Iris pigment epithelial cell (primary cell): ENCODE measurements around the gene COL5A1.

Experiments used
- DNase-seq: peaks from one replicate; pipeline ENCODE4 v3.0.0-alpha.2; 2011; ENCODE audit warnings: low read depth

Gene COL5A1

DNA sequence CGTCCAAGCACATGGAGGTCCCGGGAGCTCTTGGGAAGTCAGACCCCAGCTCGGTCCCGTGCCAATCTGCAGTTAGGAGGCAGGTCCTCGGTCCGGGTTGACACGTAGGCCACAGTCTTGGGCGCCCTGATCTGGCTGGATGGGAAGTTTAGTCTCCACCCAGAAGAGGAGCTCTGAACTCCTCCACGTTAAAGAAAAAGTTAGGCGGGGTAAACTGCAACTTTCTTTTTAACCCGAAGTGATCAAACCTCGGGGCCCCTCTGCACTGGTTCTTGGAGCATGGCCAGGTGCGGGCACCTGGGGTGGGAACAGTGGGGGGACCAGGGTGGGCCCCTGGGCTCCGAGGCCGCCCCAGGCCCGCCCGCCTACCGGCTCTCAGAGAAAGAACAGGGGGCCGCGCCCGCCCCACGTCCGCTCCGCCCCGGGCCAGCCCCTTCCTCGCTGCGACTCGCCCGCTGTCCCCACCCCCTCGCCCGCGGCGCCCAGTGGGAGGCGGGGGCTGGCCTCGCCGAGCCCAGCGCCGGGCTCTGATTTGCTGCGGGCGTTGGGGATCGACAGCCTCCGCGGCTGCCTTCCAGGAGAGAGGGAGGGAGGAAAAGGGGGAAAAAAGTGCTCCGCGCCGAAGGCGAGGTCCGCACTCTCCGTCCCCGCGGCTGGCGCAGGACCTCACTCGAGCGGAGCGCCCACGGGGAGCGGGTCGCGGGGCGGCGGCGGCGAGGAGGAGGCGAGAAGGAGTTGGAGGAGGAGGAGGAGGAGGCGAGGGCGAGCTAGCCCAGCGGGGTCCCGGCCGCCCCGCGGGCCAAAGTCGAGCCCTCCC lies at the start of gene COL5A1:
COL5A1 (plus strand) TSS at position 631 of the 817 bp plus-strand sequence. CDS start 385 bp downstream, outside the sequence.
- DNase-seq = peak; percentile 95

GRCh38 chr9:134592018-134592818 lies 49.4 kb upstream of the COL5A1 start:
- DNase-seq = peak; percentile 86

DNA sequence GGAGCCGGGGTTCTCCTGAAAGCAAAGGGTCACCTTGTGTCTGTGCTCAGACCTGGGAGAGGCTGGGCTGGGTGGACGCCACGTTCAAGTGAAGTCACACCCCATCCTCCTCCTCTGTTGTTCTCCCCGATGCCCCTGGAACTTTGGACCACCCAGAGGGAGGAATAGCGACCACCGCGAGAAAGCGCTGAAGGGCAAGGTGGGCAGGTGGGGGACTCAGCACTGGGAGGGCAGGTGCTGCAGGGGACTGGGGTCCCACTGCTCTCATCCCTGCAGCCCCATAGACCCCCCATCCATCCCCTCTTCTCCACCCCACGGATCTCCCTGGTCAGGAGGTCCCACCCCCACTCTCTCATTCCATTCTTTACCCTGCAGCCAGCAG lies 48.8 kb upstream of the COL5A1 start:
- no peak for DNase-seq

DNA sequence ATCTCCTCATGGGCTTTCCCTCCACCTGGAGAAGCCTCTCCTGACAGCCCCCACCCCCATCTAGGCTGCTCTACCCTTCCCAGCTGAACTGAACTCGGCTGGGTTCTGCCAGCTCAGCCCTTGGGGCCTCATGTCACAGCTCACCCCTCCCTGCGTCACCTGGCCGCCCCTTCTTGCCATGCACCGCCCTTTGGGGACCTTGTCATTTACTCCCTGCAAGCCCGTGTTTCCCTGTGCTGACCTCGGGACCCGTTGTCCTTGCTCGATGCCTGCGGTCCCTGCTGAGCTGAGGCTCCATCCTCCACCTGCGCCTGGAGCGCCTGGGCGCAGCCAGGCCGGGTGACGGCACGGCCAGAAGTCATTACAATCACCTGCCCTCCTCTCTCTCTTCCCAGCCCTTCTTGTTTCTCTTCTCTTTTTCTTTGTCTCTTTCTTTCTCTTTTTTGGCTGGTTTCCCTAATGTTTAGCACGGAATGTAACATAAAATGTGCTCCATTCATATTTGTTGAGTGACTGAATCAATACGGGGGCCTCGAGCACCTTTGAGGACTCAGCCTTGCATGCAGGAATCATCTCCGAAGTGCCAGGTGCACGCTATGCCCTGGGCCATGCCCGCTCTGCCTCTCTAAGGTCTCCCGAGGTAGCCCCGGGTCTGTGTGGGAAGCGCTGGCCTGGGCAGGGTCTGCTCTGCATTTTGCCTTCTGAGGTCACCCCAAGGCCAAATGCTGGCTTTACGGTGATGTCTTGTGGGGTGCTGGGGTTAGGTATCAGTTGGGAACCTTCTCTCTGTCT lies 48.1 kb upstream of the COL5A1 start:
- DNase-seq = no peak

GRCh38 chr9:134594078-134594941 lies 47.3 kb upstream of the COL5A1 start:
- no peak for DNase-seq

- DNase-seq = no peak
These were observed 46.6 kb upstream of the COL5A1 start for GRCh38 chr9:134595014-134595413.

DNA sequence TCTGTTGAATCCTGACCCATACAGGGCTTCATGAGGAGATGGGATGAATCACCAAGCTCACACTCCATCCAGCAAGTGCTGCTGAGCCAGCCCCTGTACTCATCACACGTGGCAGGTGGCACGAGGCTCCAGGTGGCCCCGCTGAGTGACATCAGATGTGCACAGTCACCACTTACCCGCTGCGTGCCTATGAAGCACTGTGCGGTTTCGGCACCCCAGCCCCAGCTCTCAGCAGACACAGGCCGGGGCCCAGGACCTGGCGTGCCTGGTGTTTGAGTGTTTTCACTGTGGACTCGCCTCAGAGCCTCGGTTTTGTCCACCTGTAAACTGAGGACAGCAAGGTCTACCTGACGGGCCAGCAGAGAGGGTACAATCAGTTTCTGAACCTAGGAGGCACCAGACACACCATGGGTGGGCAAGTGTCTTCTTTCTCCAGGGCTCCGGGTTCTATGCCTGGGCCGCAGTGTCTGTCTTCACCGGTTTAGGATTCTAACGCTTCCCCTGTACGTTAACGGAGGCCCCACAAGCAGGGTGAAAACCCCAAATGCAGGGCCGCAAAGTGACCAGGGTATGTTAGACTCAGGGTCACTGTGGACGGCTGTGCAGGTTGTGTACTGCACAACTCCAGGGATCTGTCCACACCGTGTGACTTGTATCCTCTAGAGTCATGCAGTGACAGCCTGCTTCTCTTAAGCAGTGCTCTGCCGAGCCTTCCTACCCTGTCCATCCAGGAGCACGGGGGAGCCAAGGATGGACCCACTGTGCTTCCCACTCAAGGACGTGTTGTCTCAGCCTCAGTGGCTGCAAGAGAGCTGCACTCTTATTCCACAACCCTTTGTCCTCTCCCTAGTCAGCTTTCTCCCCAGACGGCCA lies 44.3 kb upstream of the COL5A1 start:
- DNase-seq = no peak

DNA sequence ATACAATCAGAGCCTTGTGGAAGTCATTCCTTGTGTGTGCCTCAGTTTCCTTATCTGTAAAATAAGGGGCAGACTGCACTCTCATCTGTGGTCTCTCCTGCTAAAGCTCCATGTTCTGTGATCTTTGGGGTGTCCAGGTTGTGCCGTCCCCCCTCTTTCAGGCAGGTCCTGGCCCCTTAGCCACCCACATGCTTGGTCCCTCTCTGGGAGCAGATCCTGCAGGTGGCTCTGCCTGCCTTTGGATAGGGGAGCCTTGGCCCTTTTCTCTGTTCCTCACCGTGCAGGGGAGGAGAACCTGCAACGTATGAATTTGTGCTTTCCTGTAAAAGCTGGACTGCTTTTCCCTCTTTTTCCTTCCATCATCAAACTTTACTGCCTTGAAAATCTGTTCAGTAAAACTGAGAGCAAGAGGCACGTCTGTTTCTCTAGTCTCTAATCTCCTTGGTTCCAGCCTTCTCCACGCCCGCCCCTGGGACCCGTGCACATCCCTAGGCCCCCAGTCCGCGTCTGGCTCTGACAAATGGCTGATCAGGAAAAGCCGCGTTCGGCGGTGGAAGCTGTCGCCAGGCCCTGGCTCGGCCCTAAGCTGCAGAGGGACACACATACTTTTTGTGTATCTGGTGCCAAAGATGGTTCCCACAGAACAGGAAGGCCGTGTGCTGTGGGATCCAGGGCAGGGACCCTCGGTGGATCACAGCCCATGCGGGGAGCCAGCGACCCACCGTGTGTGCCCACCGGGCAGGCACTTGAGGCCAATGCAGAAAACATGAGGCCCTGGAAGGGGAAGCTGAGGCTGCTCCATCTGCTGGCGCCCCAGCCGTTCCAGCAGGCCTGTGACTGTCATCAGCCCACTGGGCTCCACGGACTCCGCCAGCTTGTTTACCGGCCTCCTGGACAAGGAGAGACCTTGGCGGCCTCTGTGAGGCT lies 43.4 kb upstream of the COL5A1 start:
- no peak for DNase-seq

DNA sequence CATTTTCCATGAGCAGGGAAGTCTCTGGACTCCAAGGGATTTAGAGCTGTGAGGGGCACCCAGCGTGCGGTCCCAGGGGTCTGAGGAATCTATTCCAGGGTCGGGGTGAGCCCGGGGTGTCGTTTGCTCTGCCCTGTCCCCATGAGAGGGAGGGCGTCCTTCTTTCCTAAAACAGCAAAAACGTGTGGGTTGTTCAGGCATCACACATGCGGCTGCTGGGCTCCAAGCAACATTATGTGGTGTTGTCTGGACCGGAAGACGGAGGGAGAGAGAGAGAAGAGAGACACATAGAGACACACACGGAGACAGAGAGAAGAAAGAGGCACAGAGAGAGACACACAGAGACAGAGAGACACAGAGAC lies 42.7 kb upstream of the COL5A1 start:
- no peak for DNase-seq

- DNase-seq = no peak
These were observed 41.2 kb upstream of the COL5A1 start for GRCh38 chr9:134600371-134600770.

GRCh38 chr9:134600836-134601638 lies 40.6 kb upstream of the COL5A1 start:
- no peak for DNase-seq

GRCh38 chr9:134601764-134602163 lies 39.8 kb upstream of the COL5A1 start:
- peak; percentile 31 for DNase-seq

- DNase-seq = peak; percentile 99
These were observed 38.8 kb upstream of the COL5A1 start for GRCh38 chr9:134602547-134603362.

DNA sequence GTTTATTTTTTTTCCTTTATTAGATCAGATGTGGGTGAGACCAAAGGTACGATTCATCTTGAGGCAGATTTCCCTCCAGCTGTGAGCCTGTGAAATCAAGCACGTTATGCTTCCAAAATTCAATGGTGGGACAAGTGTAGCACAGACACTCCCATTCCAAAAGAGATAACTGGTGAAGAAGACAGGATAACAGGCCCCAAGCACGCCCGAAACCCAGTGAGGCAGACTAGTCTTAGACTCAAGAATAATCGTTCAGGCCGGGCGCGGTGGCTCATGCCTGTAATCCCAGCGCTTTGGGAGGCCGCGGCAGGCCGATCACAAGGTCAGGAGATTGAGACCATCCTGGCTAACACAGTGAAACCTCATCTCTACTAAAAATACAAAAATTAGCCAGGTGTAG lies 36.8 kb upstream of the COL5A1 start:
- no peak for DNase-seq

- DNase-seq = no peak
These were observed 36.1 kb upstream of the COL5A1 start for GRCh38 chr9:134605351-134605965.

DNA sequence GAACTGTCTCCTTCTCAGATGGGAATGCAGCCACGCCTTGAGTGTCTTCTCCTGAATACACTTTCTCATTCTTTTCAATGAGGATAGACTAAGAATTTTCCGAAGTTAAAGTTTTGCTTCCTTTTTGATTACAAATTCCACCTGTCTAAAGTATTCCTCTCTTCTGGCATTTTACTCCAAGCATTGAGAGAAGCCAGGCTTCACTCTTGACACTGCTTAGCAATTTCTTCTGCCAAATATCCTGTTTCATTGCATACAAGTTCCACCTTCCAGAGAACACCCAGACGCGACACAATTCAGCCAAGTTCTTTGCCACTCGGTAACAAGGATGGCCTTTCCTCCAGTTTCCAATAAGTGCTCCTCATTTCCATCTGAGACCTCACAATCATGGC lies 35.6 kb upstream of the COL5A1 start:
- no peak for DNase-seq
